Stimulated activated CD4-positive, alpha-beta T cell treated with anti-CD3 and anti-CD28 coated beads, TNF-alpha, amount 100 ng/mL, for 24 hours (primary cell): ENCODE results near the gene HSPB7.
"Not testable (repeated sequence)": the region's sequence is repeated elsewhere in the genome, so short reads cannot be mapped to it uniquely, and the experiment has no call there.

Source experiments
- DNase-seq, 3 experiments: peaks; one replicate each; pipeline ENCODE4 v3.0.0-alpha.2; 2020; ENCODE audit warnings: low read depth in 3 of 3

Gene HSPB7

DNA sequence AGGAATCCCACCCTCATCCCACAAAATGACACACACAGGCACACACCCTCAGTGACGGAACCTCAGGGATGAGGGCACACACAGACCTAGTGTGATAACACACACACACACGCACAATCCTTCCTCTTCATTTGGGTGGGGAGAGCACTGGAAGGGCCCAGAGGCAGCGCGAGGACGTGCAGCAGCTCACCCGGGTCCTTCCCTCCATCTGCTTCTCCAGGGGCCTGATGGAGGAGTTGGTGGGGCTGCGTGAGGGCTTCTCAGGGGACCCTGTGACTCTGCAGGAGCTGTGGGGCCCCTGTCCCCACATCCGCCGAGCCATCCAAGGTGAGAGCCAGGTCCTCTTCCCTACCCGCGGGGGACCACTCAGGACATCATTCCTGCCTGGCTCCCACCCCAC, 4.5 kb upstream of the HSPB7 start:
- no peak for DNase-seq

DNA sequence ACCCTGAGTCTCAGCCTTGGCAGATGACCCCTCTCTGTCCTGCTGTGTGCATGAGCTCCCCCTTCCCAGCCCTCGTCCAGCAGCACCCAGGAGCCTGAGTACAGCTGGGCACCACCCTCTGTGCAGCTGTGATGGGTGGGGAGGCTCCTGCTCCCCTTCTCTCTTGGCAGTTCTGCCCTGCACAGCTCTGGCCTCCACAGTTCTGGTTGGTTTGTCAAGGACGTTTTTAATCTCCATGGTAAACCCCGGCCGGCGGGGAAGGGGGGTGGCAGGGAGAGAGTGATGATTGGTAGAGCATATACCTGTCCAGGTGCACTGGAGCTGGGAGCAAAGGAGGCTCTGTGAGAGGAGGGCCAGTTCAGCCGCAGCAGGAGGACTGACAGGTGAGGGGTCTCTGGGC, 3.8 kb upstream of the HSPB7 start, which contains the start of gene CLCNKA:
Gene CLCNKA, plus strand, starts transcription at position 356 of the 400 bp plus-strand sequence. CDS start 584 bp downstream, outside the sequence.
- DNase-seq, result no peak

DNA sequence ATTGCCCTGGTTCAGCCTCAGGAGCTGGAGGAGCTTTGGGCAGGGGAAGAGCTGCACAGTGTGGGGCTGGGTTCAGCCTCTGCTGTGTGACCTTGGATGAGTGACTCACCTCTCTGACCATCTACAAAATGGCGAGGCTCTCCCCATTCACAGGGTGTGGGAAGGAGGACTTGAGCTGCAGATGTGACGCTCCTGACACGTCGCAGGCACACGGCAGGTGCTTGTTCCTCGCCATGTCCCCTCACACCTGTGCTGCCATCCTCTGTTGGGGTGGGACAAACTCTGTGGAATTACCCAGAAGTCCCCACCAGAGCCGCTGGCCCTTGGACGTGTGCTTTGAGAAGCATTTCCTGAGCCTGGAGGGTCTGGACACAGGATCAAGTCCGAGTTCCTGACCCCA, 3.0 kb upstream of the HSPB7 start:
- DNase-seq, result not testable (repeated sequence)

DNA sequence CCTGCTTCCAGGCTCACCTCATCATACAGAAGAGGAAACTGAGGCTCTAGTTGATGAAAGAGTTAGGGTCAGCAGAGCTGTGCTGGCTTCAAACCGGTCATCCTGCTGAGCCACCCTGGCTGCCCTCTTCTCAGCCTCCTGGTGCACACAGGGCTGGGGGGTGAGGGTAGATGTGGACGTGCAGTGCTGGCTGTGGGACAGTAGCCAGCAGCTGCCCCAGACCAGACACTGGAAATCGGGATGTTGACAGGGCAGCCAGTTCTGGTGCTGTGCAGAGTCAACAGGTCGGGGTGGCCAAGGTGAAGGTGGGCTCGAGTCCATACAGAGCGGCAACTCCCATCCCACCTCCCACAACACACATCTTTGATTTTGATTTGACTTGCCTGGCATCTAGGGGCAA, 2.5 kb upstream of the HSPB7 start:
- DNase-seq, result no peak

DNA sequence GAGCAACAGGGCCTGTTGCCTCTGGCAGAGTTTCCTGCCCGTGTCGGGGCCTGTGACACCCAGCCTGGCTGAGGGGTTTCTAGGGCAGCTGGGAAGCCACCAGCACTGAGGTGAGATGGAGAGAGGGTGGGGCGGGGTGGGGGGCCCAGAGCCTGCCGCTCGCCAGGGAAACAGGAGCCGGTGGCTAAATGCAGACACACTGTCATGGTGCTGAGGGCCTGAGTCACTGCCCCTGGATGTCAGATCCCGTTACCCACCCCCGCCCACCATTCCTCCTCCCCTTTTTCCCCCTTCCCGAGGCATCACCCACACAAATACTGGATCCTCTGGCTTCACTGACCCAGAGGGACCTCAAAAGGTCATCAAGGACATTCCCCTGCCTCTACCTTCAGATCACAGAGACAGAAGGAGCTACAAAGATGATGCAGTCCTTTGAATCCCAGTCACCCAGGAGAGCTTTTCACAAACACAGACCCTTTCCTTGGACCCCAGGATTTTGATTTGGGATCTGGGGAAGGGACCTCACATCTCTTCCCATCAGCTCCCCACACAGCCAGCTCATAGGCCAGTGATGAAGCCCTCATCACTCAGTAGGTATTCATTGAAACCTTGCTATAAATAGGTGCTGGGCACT, 1.9 kb upstream of the HSPB7 start:
- no peak for DNase-seq

DNA sequence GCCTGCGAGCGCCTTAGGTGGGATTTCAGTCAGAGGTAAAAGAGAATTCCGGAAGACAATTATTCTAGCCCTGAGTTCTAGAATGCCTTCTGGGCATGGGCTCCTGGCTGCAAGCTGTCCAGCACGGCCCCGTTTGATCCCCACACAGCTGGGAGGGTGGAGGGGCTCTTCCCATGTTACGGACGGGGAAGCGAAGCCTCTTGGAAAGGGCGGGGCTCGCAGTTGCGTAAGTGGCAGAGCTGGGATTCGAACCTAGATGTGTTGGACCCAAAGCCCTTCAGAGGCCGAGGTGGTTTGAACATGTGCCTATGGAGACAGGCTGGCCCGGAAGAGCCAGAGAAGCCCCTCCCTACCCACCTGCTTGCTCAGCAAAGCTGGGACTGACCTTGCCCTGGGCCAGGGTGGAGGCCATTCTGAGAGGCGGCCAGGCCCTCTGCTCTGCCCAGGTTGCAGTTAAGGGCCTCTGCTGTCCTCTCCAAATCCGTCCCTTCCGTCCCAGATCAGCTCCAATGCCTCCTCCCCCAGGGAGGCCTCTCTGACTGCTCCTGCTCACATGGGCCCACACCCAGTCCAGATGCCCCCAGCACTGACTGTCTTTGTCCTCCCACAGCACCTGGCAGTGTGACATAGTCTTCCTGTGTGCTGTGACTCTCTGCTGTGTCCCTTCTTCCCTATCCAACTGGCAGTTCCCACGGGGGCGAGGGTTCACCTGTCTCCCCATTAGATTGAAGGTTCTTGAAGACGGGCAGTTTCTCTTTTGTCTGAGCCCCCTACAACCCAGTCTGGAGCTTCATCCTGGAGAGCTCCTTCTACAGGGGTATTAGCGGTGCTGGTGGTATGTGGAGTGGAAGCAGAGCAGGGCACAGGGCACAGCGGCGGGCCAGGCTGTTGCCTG, 1.2 kb upstream of the HSPB7 start:
- no peak for DNase-seq

DNA sequence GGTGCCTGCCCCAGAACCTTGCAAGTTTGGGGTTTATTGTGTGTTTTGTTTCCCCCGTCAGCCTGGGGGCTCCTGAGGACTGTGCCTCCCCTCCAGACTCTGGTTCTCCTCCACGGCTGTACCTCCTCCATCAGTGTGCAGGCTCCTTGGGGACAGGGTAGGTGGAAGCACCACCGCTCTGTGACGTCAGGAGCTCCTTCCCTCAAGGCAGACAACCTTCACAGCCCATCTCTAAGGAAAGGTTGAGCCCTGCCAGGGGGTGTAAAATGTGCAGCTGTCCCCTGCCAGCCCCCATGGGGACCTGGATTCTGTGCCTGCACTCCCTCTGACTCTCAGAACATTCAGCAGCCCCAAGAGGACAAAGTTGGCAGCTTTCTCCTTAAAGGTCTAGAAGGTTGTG, 465 bp upstream of the HSPB7 start:
- no peak for DNase-seq

DNA sequence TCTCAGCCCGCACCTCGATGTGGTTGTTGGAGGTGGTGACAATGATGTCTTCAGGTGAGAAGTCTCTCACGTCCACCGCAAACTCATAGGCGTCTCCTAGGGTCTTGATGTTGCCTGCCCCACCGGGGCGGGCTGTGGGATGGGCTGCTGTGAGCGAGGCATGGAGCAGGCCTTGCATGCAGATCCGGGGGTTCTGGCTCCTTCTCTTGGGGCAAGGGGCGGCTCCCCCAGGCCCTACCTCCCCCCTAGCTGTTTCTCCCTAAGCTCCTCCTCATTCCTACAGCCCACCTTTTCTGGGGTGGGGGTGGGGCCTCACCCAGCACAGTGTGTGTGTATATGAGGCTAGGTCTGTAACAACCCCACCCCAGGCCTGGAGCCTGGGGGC, 775 bp downstream of the HSPB7 start:
- no peak for DNase-seq

DNA sequence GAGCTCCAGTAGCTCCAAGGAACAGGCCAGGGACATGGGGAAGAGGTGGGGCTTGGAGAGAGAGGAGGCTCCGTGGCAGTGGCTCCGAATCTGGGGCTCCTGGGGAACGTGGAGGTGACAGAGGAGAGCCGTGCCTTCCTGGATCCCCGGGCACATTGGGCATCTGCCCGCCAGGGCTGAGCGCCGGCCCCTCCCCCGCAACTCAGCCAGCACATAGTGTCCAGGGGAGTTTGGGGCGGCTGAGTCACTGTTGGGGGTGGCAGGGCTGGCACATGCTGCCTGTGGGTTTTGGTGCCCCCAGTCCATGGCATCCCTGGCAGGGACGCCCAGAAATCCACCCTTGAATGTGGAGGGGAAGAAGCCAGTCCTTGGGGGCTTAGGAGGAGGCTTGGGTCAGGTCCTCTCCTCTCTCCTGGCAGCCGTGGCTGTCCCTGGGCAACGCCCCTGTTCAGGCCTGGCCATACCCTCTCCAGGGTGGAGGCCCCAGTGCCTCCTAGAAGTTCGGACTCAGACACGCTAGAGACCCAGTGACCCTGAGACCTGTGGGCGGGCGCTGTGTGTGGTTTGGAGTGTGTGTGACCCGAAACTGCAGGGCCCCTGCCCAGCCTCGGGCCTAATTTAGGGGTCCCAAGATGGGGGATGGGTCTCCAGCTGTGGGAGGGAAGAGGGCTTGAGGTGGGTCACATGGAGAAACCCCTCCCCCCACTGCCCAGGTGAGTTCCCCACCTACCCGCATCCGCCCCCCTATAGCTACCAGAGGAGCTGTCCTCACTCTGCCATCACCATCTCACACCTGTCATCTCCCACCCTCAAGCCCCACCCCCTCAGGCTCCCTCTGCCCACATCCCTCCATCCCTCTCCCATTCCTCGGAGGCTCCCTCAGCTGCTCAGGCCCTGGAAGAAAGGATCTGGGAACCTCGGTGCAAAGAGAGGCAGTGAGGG, 1.6 kb downstream of the HSPB7 start:
- DNase-seq, result no peak

DNA sequence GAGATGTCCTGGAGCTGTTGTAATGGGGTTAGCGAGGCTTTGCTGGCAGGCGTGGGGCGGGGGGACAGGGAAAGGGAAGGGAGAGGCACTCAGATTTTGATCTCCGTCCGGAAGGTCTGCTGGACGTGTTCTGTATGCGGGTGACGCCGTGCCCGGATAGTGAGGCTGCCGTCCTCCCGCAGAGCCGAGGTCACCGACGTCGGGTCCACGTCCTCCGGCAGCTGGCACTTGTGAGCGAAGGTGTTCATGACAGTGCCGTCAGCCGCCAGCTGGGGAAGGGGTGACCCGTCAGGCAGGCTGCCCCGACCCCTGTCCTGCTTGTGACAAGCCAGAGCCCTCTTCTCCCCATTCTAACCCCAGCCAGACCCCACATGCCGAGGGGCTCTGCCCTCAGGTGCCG, 2.4 kb downstream of the HSPB7 start:
- DNase-seq, result no peak

DNA sequence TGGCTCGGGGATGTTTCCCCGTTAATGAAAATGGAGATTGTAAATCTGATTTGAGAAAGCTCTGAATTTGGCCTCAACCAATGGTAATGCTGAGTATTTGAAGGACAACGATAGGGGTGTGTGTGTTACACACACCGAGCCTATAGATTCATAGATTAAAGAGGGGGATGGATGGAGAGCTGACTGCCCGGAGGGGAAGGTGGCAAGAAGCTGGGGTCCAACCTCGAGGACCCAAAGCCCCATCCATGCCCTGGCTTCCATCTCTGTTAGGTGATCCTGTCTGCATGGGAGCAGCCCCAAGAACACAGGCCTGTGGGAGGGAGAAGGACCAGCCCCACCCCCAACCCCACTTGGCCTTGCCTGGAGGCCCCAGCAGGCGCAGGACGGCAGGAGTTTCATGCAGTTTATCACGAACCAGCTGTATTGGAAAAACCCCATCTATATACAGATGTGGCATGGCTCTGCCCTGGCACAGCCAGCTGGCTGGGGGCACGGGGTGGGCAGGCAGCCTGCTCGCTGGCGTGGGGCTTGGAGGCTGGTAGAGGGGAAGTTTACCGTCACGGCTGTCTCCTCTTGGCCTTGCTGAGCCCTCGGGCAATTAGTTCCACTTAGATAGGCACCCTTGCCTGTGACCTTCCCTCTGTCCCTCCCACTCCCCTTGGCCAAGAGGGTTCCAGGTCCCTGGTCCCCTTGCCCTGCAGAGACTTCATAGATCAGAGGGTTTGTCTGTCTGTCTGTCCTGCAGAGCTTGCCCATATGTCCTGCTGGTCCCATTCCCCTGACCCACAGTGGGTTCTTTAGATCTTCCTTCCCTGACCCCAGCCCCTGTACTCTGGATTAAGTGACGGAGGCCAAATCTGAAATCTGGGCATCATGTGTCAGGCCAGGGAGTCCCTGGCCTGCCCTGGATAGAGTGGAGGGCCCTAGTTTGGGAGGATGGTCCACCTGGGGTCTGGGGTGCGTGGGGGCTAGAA, 3.0 kb downstream of the HSPB7 start:
- no peak for DNase-seq

DNA sequence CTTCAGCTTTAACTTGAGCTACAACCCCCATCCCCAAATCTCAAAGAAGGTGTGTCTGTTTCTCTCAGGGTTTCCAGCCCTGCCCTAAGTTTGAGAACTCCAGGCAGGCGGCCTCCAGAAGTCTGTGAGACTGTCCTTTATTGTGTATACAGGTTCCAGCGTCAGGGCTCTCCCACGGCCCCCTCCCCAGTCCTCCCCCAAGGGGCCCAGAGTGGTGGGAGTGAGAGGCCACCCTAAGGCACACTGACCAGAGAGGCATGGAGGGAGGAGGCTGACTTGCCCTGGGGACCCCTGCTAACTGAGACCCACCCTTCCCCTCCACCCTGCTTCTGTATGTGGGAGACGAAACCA, 4.0 kb downstream of the HSPB7 start:
- DNase-seq, result no peak

DNA sequence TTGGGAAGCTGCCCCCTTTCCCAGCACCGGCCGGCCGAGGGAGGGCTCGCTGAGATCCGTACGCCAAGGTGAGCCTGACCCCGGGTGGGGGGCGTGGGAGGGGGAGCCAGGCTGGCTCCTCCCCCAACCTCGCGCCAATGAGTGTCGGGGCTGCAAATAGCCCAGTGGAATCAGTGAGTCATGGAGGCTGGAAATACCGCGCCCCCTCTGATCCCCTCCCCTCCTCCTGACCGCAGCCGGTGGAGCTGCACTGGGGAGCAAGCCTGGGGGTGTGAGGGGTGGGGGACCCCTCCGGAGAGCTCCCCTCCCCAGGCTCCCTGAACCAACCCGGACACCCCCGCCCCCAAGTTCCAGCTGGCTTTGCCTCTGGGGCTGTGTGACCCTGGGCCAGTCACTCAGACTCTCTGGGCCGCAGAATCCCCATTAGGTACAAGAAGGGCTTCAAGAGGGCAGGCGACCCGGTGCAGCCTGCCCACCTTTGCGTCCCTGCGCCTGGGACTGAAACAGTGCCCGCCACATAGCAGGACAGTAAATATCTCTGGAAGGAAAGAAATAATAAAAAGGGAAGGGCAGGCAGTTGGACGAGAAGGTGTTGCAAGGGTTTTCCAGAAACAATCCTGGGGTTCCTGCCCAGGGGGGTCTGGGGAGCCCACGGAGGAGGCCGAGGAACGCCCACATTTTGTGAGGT, 4.5 kb downstream of the HSPB7 start:
- peak; percentile 36 to 56 (median 43) for DNase-seq

DNA sequence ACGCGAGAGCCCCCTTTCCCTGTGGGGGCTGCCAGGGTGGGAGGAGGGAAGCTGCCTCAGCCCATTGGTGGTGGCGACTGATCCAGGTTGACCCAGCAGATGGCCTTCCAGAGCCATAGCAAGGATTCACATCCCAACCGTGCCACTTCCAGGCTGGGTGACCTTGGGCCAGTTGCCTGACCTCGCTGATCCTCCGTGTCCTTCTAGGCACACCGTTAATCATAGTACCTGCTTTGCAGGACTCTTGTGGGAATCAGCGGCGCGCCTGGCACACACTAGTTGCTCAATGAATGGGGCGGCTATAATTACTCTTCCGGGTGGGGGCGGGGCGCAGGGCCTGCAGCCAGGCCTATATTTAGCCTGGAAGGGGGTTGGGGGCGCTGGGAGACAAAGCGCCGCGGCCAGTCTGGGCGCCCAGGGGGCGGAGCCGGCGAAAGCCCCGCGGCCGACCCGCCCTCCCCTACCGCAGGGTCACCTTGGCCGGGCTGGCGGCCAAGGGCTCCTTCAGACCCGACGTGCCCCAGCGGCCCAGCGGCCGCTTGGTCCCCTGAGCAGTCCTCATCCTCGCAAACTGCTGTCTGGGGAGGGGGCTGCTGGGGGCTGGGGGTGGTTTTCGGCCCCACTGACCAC, 5.1 kb downstream of the HSPB7 start:
- peak in 1 of 3 experiments; percentile 40 for DNase-seq

DNA sequence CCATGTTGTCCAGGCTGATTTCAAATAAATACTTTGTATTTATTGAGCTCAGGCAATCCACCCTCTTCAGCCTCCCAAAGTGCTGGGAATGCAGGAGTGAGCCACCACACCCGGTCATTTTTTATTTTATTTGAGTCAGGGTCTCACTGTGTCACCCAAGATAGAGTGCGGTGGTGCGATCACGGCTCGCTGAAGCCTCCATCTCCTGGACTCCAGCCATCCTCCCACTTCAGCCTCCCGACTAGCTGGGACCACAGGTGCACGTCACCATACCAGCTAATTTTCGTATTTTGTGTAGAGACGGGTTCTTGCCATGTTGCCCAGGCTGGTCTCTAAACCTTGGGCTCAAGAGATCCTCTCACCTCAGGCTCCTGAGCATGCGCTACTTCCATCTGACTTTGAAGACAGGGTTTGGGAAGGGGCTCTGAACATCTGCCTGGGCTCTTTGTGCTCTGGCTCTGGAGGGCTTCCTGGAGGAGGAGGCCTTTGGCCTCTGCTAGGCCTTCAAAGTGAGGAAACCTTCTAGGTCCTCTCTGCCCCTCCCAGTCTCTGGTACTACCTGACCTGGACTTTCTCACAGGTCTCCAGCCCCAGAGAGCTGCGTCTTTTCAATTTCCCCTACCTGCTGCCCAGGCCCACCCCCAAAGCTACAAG, 5.8 kb downstream of the HSPB7 start:
- DNase-seq, result no peak

DNA sequence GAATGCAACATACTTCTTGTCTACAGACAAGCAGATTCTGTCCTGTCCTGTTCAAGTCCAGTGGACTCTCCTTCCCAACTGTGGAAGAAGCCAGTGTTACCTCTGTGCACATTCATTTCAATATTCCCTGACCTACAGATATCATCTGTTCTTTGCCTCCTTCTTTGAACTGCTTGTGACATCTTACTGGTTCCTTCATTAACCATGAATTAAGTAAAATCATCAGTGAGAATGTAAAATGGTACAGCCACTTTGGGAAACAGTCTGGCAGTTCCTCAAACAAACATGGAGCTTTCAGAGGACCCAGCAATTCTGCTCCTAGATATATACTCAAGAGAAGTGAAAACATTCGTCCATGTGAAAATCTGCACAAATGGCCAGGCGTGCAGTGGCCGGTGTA, 7.0 kb downstream of the HSPB7 start:
- no peak for DNase-seq

DNA sequence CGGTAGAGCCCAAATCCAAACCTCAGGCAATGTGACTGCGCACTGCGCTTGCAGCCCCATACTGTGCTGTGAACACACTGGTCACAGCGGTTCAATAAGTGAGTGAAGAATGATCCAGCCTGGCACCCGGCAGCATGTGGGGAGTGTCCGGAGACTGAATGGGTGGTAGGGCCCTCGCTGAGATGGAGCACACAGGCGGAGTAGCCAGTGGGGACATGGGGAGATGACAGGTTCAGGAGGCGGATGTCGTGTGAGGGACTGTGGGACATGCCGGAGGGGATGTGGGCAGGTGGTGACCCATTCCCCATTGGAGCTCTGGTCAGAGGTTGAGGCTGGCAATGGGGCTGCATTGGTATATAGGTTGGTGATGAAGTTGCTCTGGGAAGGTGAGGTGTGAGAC, 8.2 kb downstream of the HSPB7 start:
- DNase-seq, result no peak

DNA sequence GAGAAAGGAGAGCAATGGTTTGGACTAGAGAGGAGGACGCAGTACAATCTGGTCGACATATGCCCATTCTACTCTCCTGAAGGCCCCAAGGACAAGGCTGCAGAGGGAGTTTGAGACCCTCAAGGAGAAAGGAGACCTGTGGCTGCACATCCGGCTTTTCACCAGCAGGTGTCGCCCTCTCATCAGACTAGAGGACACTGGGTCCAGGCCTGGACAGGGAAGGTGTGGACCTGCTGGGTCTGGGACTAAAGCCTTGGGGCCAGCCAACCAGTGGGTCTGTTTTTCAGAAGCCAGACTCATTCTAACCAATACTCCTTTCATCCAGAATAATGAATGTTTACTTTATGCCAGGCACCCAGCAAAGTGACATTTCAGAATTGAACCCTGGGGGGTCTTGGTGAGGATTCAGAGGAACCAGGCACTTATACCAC, 8.8 kb downstream of the HSPB7 start:
- DNase-seq, result peak; percentile 48 to 76 (median 72)

DNA sequence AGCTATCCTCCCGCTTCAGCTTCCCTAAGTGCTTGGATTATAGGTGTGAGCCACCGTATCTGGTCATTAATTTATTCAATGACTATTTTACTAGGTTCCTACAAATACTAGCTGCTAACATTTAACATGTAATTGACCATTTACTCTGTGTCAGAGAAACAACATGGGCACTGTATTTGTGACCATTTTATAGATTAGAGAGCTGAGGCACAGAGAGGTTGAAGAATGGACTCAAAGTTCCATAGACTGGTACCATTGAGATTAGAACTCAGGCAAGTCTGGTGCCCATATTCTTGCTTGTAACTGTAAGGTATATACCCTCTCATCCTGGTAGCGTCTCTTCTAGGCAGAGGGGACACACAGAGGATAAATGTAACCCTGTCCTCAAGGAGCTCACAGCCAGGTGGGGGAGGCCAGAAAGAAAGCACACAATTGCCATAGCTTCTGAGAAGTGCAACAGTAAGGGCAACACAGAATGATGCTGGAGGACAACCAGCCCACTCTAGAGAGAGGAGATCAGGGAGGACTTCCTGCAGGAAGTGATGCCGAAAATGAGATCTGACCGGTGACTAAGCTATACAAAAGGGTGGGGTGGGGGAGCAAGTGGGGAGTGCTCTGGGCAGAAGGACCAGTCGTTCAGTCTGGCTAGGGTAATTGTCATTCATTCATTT, 10.0 kb downstream of the HSPB7 start:
- DNase-seq, result no peak
